ENCODE measurements around the gene RPL11.
A peak's percentile ranks its signal among the peaks of the same experiment; 100 is the strongest.

Gene RPL11

DNA sequence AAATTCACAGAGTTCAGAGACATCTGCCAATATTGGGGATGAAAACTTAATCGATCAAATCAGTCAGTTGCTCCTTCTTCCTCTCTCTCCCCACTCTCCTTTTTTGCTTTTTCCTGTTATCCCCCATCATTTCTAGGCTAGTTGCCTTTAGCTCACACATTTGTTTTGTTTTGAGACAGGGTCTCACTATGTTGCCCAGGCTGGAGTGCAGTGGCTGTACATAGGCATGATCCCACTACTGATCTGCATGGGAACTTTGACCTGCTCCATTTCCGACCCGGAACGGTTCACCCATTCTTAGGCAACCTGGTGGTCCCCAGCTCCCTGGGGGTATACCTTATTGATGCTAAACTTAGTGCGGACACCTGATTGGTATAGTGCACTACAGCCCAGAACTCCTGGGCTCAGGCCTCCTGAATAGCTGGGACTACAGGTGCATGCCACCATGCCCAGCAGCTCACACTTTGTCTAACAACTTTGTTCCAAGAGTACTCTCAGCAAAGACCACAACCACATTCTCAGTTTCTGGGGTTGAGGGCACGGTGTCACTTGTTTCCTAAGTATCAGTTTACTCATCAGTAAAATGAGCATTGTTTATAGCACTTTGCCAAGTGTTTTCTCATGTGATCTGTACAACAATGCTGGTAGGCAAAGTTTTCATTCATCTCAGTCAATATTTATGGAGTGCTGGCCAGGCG is 45.0 kb downstream of the RPL11 start:
- no peak for DNase-seq

DNA sequence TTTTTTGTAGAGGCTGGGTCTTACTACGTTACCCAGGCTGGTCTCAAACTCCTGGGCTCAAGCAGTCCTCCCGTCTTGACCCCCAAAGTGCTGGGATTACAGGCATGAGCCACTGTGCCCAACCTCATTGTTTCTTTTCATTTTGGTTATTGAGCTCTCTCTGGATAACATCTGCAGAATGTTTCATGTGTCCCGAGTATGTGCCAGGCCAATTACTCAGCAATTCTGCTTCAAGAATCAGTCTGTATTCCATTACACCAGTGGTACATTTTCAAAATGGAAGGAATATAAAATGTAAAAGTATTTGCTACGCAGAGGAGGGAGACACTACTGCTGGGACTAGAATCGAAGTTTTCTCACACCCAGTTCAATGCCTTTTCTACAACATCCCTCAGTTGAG is 50.0 kb downstream of the RPL11 start:
- no peak for DNase-seq

DNA sequence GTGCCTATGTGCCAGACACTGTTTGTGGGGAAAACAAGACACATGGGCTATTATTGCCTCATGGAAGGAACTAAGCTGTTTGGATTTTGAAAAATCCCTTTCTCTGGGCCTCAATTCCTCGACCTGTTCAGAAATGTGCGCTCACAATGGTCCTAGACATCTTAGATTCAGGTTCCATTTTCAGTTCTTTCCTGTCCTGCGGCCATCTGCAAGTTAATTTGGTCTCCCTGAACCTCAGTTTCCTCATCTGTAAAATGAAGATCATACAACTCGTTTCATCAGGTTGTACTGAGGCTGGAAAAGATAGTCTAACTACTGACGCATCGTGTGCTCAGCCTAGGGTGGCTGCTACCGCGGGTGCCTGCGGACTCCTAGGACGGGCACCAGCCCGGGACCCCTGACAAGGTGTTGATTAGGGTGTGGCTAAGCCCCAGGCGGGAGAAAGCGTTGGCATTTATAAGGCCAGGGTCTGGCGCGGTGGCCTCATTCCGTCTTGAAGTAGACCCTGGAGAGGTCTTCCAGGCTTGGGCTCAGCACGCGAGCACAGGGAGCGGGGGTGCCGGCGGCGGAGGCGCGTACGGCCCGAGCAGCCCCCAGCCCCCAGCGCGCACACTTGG is 51.2 kb downstream of the RPL11 start:
- DNase-seq, result no peak

DNA sequence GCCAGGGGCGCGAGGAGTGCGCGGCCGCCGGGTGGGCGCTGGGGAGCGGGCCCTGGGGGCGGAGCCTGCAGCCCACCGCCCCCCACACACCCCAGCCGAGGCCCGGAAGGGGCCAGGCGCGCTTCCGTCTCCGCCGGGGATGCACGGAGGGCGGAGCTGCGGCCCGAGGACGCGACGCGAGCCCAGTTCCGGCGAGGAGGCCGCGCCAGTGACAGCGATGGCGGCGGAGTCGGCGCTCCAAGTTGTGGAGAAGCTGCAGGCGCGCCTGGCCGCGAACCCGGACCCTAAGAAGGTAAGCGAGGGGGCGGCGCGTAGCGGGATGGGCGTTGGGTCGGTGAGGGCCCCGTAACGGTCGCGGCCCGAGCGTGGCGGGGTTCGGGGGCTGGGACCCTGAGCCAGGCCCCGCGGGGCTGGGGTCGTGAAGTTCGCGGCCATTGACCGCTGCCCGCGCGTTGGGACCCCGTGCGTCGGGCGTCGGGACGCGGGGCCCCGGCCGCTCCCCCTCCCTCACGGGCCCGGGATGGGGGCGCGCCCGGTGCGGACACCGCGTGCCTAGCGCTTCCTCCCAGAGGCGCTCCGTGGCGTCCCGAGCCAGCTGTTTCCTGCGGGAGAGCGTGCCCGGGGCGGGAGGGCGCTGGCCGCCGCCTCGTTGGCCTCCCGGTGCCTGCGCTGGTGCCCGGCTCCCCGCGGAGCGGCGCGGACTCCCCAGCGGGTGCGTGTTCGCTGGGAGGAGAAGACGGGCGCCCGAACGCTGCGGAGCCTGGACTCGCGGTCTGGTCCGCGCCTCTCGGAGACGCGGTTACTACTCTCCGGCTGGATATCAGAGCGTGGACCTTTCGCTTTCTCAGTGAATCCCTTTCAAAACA is 51.9 kb downstream of the RPL11 start, which contains the start of gene ELOA:
TSS of gene ELOA (plus strand) at position 185 of the 866 bp plus-strand sequence. CDS start at position 218, 33 bp downstream.
- peak; percentile 66 for DNase-seq

- DNase-seq, result no peak
Measured at GRCh38 chr1:23745515-23745914, 53.9 kb downstream of the RPL11 start.

Data from NCI-H2107 (cell line).